GM19193 (cell line): ENCODE data around the gene CAMK1D.

Experiments used
- POLR2A ChIP-seq: IDR thresholded peaks from 4 replicates; pipeline ENCODE4 v1.6.1; 2011; ENCODE audit not compliant: insufficient read depth, insufficient read length; ENCODE audit errors: extremely low read depth

The CAMK1D gene

GRCh38 chr10:12387561-12388210, 38.3 kb downstream of the CAMK1D start:
- no peak for TF ChIP-seq POLR2A

DNA sequence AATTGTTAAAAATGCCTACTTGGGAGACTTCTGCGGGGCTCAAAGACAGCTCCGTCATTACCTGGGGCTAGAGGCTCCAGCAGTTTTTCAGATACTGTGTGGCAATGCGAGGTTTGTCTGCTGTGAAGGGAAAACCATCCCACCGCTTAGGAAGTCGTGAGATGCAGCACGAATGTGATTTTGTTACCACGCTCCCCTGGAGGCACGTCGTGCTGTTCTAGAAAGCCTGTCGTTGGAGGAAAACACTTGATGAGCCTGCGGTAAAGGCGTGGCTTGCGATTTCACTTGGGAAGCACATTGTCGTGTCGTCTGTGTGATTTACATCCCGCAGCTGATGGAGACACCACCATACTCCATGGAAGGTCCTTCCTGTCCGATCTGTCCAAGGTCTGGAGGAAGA, 39.3 kb downstream of the CAMK1D start:
- TF ChIP-seq POLR2A = no peak

DNA sequence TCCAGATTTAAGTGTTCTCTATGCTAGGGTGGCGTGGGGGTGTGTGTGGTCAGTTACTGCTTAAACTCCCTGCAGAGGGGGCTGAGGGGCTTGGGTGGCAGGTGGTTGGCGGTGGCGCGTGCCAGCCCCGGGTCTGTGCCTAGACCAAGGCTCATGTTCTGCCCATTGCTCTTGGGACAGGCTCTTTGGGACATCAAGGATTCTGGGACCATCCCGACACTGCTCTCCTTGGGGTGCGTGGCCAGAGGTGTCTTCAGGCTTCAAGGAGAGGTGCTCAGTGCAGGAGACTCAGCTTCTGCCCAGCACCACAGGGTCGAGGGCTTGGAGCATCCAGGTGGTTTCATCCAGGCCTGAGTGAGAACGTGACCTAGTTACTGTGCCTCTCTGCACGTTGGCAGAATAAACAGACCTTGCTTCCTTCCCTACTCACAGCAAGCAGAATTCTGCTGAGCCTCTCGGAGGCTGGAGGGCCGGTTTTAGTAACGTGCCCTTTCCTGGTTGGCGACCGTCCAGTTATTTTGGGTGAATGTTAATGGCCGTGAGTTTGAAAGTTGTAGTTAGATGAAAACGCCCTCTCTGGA, 39.9 kb downstream of the CAMK1D start:
- TF ChIP-seq POLR2A = no peak

- no peak for TF ChIP-seq POLR2A
Observed at GRCh38 chr10:12390733-12391132, 41.4 kb downstream of the CAMK1D start.

DNA sequence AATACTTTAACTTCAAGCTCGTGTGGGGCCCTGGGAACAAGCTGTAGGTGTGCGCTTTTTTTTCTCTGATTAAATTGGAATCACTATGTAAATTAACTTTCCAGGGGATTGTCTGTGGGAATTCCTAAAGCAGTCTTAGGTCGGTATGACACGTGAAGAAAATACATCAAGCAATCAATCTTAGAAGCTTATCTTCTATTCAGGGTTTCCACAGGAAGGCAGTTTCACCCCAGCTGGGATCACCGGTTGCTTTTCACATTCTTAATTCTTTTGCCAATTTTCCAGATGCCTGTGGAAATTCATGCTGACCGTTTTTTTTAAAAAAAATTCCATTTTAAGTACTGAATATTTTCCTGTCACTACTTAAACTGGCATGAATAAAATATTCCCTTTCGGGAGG, 41.9 kb downstream of the CAMK1D start:
- TF ChIP-seq POLR2A = no peak

- no peak for TF ChIP-seq POLR2A
Observed at GRCh38 chr10:12393831-12394230, 44.5 kb downstream of the CAMK1D start.

- TF ChIP-seq POLR2A = no peak
Observed at GRCh38 chr10:12394241-12395033, 45.1 kb downstream of the CAMK1D start.

- TF ChIP-seq POLR2A = no peak
Observed at GRCh38 chr10:12396093-12396492, 46.7 kb downstream of the CAMK1D start.

- TF ChIP-seq POLR2A = no peak
Observed at GRCh38 chr10:12396567-12396966, 47.2 kb downstream of the CAMK1D start.

DNA sequence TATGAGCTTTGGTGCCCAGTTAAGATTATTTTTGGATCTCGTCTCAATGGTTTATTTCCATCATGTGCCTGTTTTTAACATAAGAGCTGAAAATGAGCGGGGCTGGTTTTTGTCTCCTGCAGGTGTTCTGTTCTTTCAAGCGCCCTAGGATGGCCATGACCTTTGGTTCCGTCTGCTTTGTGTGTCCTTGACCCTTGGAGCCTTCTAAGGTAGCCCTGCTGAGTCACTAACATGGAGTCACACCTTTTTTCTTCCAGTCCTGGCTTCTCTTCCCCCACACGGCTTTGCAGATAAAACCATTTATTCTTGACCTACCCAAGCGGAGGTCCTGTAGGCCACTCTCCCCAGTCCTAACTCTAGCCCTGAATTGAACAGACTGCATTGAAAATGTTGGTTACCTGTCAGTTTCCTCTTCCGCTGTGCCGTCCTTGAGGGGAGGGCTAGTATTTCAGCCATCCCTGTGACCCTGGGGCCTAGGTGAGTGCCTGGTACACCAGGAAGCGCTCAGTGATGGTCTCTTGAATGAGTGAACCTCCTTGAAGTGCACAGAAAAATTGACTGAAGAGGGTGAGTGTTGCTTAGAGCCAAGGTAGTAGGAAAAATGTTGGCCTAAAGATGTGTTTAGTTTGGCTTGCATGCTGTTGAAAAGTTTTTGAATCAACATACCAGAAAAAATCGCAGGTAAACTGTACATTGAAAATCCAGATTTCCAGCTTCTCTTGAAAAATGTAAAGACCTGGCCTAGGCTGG, 48.0 kb downstream of the CAMK1D start:
- TF ChIP-seq POLR2A = no peak

DNA sequence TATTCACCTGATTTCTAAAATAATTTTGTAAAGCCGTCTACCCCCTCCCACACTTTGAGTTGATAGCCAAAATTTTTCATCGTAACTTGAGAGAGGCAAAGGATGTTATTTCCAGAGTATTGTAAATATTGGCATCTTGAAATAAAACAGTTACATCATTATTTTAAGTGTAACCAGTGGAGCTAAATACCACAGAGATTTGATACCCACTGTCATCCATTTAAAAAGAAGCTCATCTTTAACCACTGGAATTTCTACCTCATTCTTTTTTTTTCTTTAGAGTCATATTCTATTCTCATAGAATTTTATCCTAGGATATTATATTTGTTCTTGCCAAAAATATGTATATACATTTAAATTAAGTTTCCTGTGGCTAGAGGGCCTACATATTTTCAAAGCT, 48.6 kb downstream of the CAMK1D start:
- no peak for TF ChIP-seq POLR2A

GRCh38 chr10:12400266-12400931, 51.1 kb downstream of the CAMK1D start:
- no peak for TF ChIP-seq POLR2A

GRCh38 chr10:12401466-12401865, 52.1 kb downstream of the CAMK1D start:
- TF ChIP-seq POLR2A = no peak

GRCh38 chr10:12403119-12403518, 53.8 kb downstream of the CAMK1D start:
- TF ChIP-seq POLR2A = no peak

DNA sequence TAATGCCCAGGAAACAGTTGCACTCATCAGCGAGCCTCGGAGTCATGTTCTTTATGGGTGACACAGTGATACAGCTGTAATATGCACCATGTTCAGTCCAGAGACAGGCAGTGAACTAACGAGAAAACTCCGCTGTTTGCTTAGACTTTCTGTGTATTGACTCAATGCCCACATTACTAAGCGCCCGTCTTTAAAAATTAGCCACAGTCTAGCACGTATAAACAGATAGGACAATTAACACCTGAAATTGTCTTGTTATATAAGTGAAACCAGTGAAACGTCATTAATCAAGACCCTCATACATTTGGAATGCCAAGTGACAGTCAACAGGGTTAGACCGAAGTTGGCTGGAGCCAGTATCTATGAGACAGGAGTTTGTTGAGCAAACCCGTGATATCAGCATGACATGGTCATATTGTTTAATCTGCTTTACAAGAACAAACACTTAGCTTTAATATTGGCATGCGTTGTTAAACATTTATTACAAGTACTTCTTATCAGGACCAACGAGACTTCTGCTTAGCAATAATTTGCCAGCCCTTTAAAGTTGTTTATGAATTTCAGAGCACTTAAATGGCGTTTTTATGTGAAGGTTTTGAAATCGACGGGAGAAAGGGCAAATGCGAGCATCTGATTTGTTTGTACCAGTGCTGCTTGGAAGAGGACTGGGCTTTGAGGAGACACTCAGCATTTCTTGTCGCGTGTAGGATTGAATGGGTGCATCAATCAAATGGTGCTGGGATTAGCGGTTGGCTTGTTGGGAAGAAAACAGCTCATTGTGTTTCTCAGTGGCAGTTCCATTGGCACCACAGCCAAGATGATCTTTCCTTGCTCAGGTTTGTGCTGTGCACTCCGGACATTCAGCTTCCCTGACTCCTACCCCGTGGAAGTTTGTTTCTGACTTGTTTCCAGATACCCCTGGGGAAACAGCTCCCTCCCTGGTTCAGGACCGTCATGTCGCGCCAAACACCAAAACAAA, 56.3 kb downstream of the CAMK1D start:
- no peak for TF ChIP-seq POLR2A
